H1 (cell line): ENCODE data around the gene SFMBT2. TPM values are rescaled to one million over a fixed set of nuclear protein-coding genes. Genes with fewer than 3 reads are reported as not detected.

Experiments used
- CTCF ChIA-PET: fragments of 300-600 bp; sonication (Branson Sonifier 250); formaldehyde crosslinking; loops from one replicate; lab custom pipeline; 2021; ENCODE audit not compliant: partially characterized antibody; lab: Charles Lee
- POLR2A ChIA-PET: fragments of 300-600 bp; sonication (Branson Sonifier 250); formaldehyde crosslinking; loops from one replicate; lab custom pipeline; 2021; ENCODE audit warnings: inconsistent platforms; ENCODE audit not compliant: partially characterized antibody; lab: Charles Lee
- DNase-seq, 2 experiments: peaks; one replicate each; pipeline versions ENCODE4 v3.0.0 to v3.0.0-alpha.2; 2010 to 2022; ENCODE audit warnings: low spot score in 2 of 2, low read depth in 1 of 2, mixed read lengths in 1 of 2
- FAIRE-seq: peaks from 2 replicates; lab custom pipeline; 2011; peaks lifted over from hg19 to GRCh38; lab: Jason Lieb, UNC
- H2AFZ ChIP-seq: 2 replicates; pipeline ENCODE4 v1.8.1; 2012; ENCODE audit warnings: low read length, inconsistent platforms
- H2AK5ac ChIP-seq: 2 replicates; pipeline ENCODE4 v1.6.1; 2013; ENCODE audit warnings: low read depth, low read length
- H2BK120ac ChIP-seq: replicated peaks from 2 replicates; pipeline ENCODE3; 2013; ENCODE audit warnings: low read depth, low read length, inconsistent platforms
- H2BK12ac ChIP-seq: 2 replicates; pipeline ENCODE4 v1.6.1; 2013; ENCODE audit warnings: low read depth, low read length
- H2BK15ac ChIP-seq: 2 replicates; pipeline ENCODE4 v1.6.1; 2013; ENCODE audit warnings: low read length
- H2BK20ac ChIP-seq: 2 replicates; pipeline ENCODE4 v1.6.1; 2013; ENCODE audit warnings: low read length
- H2BK5ac ChIP-seq: 2 replicates; pipeline ENCODE4 v1.6.1; 2013; ENCODE audit warnings: low read depth, low read length
- H3K14ac ChIP-seq: 2 replicates; pipeline ENCODE4 v1.6.1; 2013; ENCODE audit warnings: inconsistent platforms; ENCODE audit not compliant: insufficient read length
- H3K18ac ChIP-seq: 2 replicates; pipeline ENCODE4 v1.6.1; 2013; ENCODE audit warnings: low read length; ENCODE audit errors: extremely low read depth
- H3K23ac ChIP-seq: 2 replicates; pipeline ENCODE4 v1.6.1; 2013; ENCODE audit warnings: inconsistent platforms; ENCODE audit not compliant: insufficient read length
- H3K23me2 ChIP-seq: 2 replicates; pipeline ENCODE4 v1.6.1; 2013; ENCODE audit warnings: low read depth, low read length
- H3K27ac ChIP-seq: 2 replicates; pipeline ENCODE4 v1.6.1; 2011; ENCODE audit warnings: low read depth, low read length, inconsistent platforms
- H3K27me3 ChIP-seq, 4 experiments: replicated peaks in 1 of 4; 1 replicate in 1 of 4; 2 replicates in 3 of 4; pipeline versions ENCODE4 v1.6.1 to v1.8.1; 2011 to 2013; ENCODE audit warnings: low read length in 3 of 4, mild to moderate bottlenecking in 3 of 4, inconsistent platforms in 2 of 4, mixed read lengths in 2 of 4, moderate library complexity in 1 of 4; ENCODE audit not compliant: control insufficient read depth in 3 of 4, insufficient read depth in 3 of 4; ENCODE audit errors: extremely low read depth in 1 of 4
- H3K36me3 ChIP-seq, 4 experiments: 2 replicates each; pipeline versions ENCODE4 v1.6.1 to v1.8.1; 2011 to 2013; ENCODE audit warnings: mild to moderate bottlenecking in 4 of 4, low read length in 3 of 4, moderate library complexity in 2 of 4, control low read depth in 1 of 4, inconsistent platforms in 1 of 4; ENCODE audit not compliant: insufficient read depth in 4 of 4, control insufficient read depth in 2 of 4
- H3K4ac ChIP-seq: replicated peaks from 2 replicates; pipeline ENCODE3; 2013; ENCODE audit warnings: low read length, low read depth, mixed read lengths, inconsistent platforms; ENCODE audit not compliant: insufficient read length
- H3K4me1 ChIP-seq, 4 experiments: replicated peaks in 1 of 4; 1 replicate in 1 of 4; 2 replicates in 3 of 4; pipeline versions ENCODE4 v1.6.1 to v1.8.1; 2011 to 2013; ENCODE audit warnings: low read length in 3 of 4, inconsistent platforms in 2 of 4, mixed read lengths in 1 of 4; ENCODE audit not compliant: insufficient read depth in 4 of 4, control insufficient read depth in 3 of 4
- H3K4me2 ChIP-seq, 2 experiments: 2 replicates each; pipeline versions ENCODE4 v1.6.1 to v1.8.1; 2011 to 2013; ENCODE audit warnings: low read depth in 2 of 2, low read length in 2 of 2, control low read depth in 1 of 2, inconsistent platforms in 1 of 2, mild to moderate bottlenecking in 1 of 2; ENCODE audit not compliant: insufficient read depth in 1 of 2
- H3K4me3 ChIP-seq, 4 experiments: fragments of 200-600, 300-600 bp in 1 of 4; sonication (generic), shearing (Covaris generic), sonication (Bioruptor Twin) in 1 of 4; 2 replicates each; pipeline versions ENCODE4 v1.5.1 to v1.8.1; 2011 to 2016; ENCODE audit warnings: low read length in 4 of 4, low read depth in 3 of 4, control low read depth in 2 of 4, inconsistent platforms in 2 of 4, mild to moderate bottlenecking in 2 of 4, mixed read lengths in 1 of 4, moderate library complexity in 1 of 4; ENCODE audit not compliant: insufficient read depth in 2 of 4; ENCODE audit errors: extremely low read depth in 1 of 4
- H3K56ac ChIP-seq: replicated peaks from 2 replicates; pipeline ENCODE3; 2013; ENCODE audit warnings: low read depth, mild to moderate bottlenecking, mixed read lengths, low read length, inconsistent platforms; ENCODE audit not compliant: insufficient read length
- H3K79me1 ChIP-seq: 2 replicates; pipeline ENCODE4 v1.6.1; 2013; ENCODE audit warnings: low read depth, low read length, control low read depth
- H3K79me2 ChIP-seq, 2 experiments: 2 replicates each; pipeline versions ENCODE4 v1.6.1 to v1.8.1; 2012 to 2013; ENCODE audit warnings: low read length in 2 of 2, mild to moderate bottlenecking in 2 of 2, inconsistent platforms in 1 of 2; ENCODE audit not compliant: insufficient read depth in 2 of 2, control insufficient read depth in 1 of 2
- H3K9ac ChIP-seq, 4 experiments: replicated peaks in 1 of 4; 1 replicate in 1 of 4; 2 replicates in 3 of 4; pipeline versions ENCODE4 v1.6.1 to v1.8.1; 2011 to 2013; ENCODE audit warnings: low read depth in 3 of 4, low read length in 3 of 4, control low read depth in 2 of 4, mild to moderate bottlenecking in 2 of 4, moderate library complexity in 2 of 4, inconsistent platforms in 1 of 4; ENCODE audit errors: extremely low read depth in 1 of 4
- H3K9me3 ChIP-seq, 2 experiments: 2 replicates each; pipeline versions ENCODE4 v1.6.1 to v1.8.1; 2012 to 2013; ENCODE audit warnings: mild to moderate bottlenecking in 2 of 2, moderate library complexity in 2 of 2, control low read depth in 1 of 2, inconsistent platforms in 1 of 2, low read depth in 1 of 2, low read length in 1 of 2, mixed read lengths in 1 of 2; ENCODE audit not compliant: insufficient read depth in 2 of 2
- H4K20me1 ChIP-seq, 2 experiments: replicated peaks in 1 of 2; 2 replicates each; pipeline versions ENCODE3 to v1.8.1; 2011 to 2013; ENCODE audit warnings: inconsistent platforms in 2 of 2, low read length in 2 of 2, mild to moderate bottlenecking in 1 of 2; ENCODE audit not compliant: insufficient read depth in 2 of 2, control insufficient read depth in 1 of 2
- H4K5ac ChIP-seq: 2 replicates; pipeline ENCODE4 v1.6.1; 2013; ENCODE audit warnings: low read length, low read depth, mixed read lengths, inconsistent platforms; ENCODE audit not compliant: insufficient read length
- H4K8ac ChIP-seq: 2 replicates; pipeline ENCODE4 v1.8.0; 2013; ENCODE audit warnings: mild to moderate bottlenecking, moderate library complexity, low read length, inconsistent platforms; ENCODE audit not compliant: insufficient read depth; ENCODE audit errors: extremely low read depth
- H4K91ac ChIP-seq: replicated peaks from 2 replicates; pipeline ENCODE3; 2013; ENCODE audit warnings: low read length, mixed read lengths, inconsistent platforms; ENCODE audit not compliant: insufficient read length
- BRCA1 ChIP-seq: IDR thresholded peaks from 2 replicates; pipeline ENCODE4 v1.6.1; 2012; ENCODE audit warnings: low read depth, low read length, improper control_type of control experiment
- CBX5 ChIP-seq: fragments of 300-800, 300-1000 bp; sonication (generic); IDR thresholded peaks from 2 replicates; pipeline ENCODE4 v1.7.1; 2016; ENCODE audit warnings: antibody characterized with exemption, low read length, low read depth
- MAFK ChIP-seq: IDR thresholded peaks from 2 replicates; pipeline ENCODE4 v1.6.1; 2012; ENCODE audit warnings: low read depth, mild to moderate bottlenecking, improper control_type of control experiment, low read length
- PHF8 ChIP-seq: fragments of 200-600 bp; sonication (generic); conservative IDR thresholded peaks from 2 replicates; pipeline ENCODE4 v1.7.1; 2012; ENCODE audit warnings: low read depth, mild to moderate bottlenecking, inconsistent platforms, low read length, moderate library complexity
- SIN3A ChIP-seq, 2 experiments: IDR thresholded peaks in 1 of 2; conservative IDR thresholded peaks in 1 of 2; 2 replicates each; pipeline ENCODE4 v1.6.1; 2011 to 2012; ENCODE audit warnings: low read length in 2 of 2, improper control_type of control experiment in 1 of 2, low read depth in 1 of 2, mild to moderate bottlenecking in 1 of 2
- YY1 ChIP-seq: IDR thresholded peaks from 2 replicates; pipeline ENCODE4 v1.6.1; 2011; ENCODE audit warnings: low read depth, mild to moderate bottlenecking, low read length
- WGBS, 2 experiments: shearing (Covaris generic) in 1 of 2; methylation state at CpG; one replicate each; pipeline versions ENCODE4 v1.1.6 to v1.1.7; 2013 to 2015; ENCODE audit warnings: low lambda C conversion rate in 2 of 2, mixed read lengths in 2 of 2, inconsistent platforms in 1 of 2, low coverage in 1 of 2, missing lambda C conversion rate in 1 of 2; ENCODE audit not compliant: insufficient replicate concordance in 2 of 2, insufficient coverage in 1 of 2, insufficient read length in 1 of 2; ENCODE audit errors: extremely low coverage in 1 of 2, missing lambda C conversion rate in 1 of 2; 5-methylcytosine and 5-hydroxymethylcytosine counted together
- polyA plus RNA-seq, 7 experiments: library from polyadenylated mRNA; depleted of rRNA in 3 of 7; stranded (reverse) in 5 of 7; unstranded in 2 of 7; fragments of >200 nt in 5 of 7; fragments of 200-250 nt in 2 of 7; gene quantifications; 1 replicate in 5 of 7; 2 replicates in 1 of 7; 4 replicates in 1 of 7; pipeline versions ENCODE4 v1.2.1 to v1.2.3, GENCODE V29; 2011 to 2013; ENCODE audit warnings: missing spikeins in 2 of 7, mixed read lengths in 2 of 7
- total RNA-seq: library from RNA; stranded (reverse); fragmentation: NEBNext Ultra II Directional; extraction: Animal tissue kit (Norgen Biotek cat#: 25700); gene quantifications from 2 replicates; pipeline ENCODE4 v1.2.1, GENCODE V29; 2021

SFMBT2 gene
- total and polyA plus RNA-seq, 2 of the 8 experiments (the other 6 are each of a cell fraction or from before 2014, with no cell fraction given) = 2.9 to 11.0 TPM

DNA sequence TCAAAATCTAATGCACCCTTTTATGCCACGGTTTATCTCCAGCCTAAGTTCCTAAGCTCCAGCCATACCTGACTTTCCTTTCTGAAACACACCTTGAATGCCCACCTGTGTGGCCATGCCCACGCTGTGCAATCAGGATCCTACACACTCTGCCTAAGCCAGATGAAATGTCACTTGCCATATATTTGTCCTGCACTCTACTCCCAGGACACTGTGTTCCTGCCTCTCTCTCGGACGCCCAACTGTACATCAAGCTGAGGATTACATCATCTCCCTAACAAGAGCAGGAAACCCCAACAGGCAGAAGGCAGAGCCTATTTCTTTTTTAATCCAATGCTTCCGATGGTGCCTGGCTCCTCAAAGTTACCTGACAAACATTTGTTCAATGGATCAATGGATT lies 214.6 kb downstream of the SFMBT2 start:
- H3K27ac ChIP-seq = no peak overlapping the region
- no peak overlapping the region for H3K56ac ChIP-seq
- no peak overlapping the region for H2BK12ac ChIP-seq
- no peak overlapping the region for H2BK15ac ChIP-seq
- no peak overlapping the region for H3K18ac ChIP-seq
- WGBS, 2 experiments = 94% methylated on average over 5 of the region's 5 CpGs; no CpG with 5 or more reads in 1 of the 2 experiments
- H2AFZ ChIP-seq = no peak overlapping the region
- no peak overlapping the region for H3K4me3 ChIP-seq
- DNase-seq (no peak), FAIRE-seq (no peak)
- no peaks in the 10 kb centered on the region for H3K4me1 ChIP-seq
- H3K79me1 ChIP-seq = no peaks in the 10 kb centered on the region
- H2BK20ac ChIP-seq = no peak overlapping the region
- no peak overlapping the region for H3K4me2 ChIP-seq
- H3K9me3 ChIP-seq = no peaks in the 10 kb centered on the region
- no peak overlapping the region for H4K91ac ChIP-seq
- no peak overlapping the region for H2BK120ac ChIP-seq
- no peak overlapping the region for H2BK5ac ChIP-seq
- H3K36me3 ChIP-seq = peaks cover 0 to 18% (median 8%) of the 10 kb centered on the region in 4 experiments; a peak in 6 of 8 replicates
- no peak overlapping the region for H4K8ac ChIP-seq
- no peak for TF ChIP-seq PHF8
- TF ChIP-seq SIN3A (conservative IDR thresholded peaks at IDR 0.05 in 1 of 2, IDR thresholded peaks at IDR 0.05 in 1 of 2; ENCODE audit: low read depth in 1 of 2, low read length in 2 of 2) = no peak
- no peak for TF ChIP-seq CBX5
- TF ChIP-seq YY1 = no peak
- TF ChIP-seq MAFK = no peak
- TF ChIP-seq BRCA1 = no peak
- no peaks in the 10 kb centered on the region for H3K23me2 ChIP-seq
- H4K20me1 ChIP-seq = no peaks in the 10 kb centered on the region
- no peak overlapping the region for H3K9ac ChIP-seq
- POLR2A ChIA-PET = no interaction called here
- no peak overlapping the region for H3K14ac ChIP-seq
- H4K5ac ChIP-seq = no peak overlapping the region
- no peak overlapping the region for H2AK5ac ChIP-seq
- no peak overlapping the region for H3K4ac ChIP-seq
- H3K27me3 ChIP-seq = no peaks in the 10 kb centered on the region
- CTCF ChIA-PET = no interaction called here
- no peaks in the 10 kb centered on the region for H3K79me2 ChIP-seq
- no peak overlapping the region for H3K23ac ChIP-seq
